ENCODE results near the gene AFAP1L2.
A peak's percentile ranks its signal among the peaks of the same experiment; 100 is the strongest.

The AFAP1L2 gene

DNA sequence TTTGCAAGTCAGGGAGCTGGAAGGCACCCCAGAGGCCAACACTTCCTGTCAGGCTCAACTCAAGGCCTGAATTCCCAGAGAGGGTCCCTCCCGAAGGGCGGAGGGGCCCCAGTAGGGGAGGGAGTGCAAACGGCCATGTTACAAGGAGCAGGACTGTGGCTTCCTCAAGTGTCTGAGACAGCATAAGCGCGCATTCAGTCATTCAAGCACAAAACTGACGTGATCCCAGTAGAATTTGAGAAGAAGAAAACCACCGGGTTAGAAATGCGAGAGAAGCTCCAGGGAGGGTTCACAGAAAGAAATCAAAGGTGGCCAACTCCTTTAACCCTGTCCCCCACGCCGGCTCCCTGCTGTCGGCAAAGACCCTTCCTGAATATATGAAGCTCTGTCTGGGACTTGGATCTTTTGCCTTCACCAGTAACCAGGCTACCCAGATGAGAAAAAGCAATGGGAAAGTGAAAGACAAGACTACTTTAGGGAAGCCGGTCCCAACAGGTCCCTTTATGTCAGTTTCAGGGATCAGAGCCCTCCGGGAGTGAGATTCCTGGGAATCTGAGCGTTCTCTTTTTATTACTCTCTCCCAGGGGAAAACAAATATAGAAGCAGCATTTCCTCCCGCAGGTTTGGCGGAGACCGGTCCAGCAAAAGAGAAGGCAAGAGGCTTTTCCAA, 1.3 kb downstream of the AFAP1L2 start:
- Histone ChIP-seq H3K4me1 (peaks cover 23 to 35% (median 32%) of the 10 kb centered on the region in 10 experiments), H3K36me3 (no peaks in the 10 kb centered on the region), H3K4me2 (peak overlapping the region; percentile 81 to 98 (median 92)), H3K9me3 (replicated peaks in 1 of 11) (peaks cover 0 to 9% (median 0%) of the 10 kb centered on the region in 11 experiments; a peak in 1 of 22 replicates), H3K9ac (peak overlapping the region in 3 of 11 experiments; percentile 6 to 35 (median 14); a peak in 5 of 22 replicates), H4K20me1 (peaks cover 0 to 29% (median 10%) of the 10 kb centered on the region in 11 experiments; a peak in 11 of 22 replicates), H3K27ac (no peak overlapping the region), H3K27me3 (peaks cover 59 to 79% (median 68%) of the 10 kb centered on the region in 11 experiments), H3K4me3 (peak overlapping the region; percentile 46 to 67 (median 54))
- TF ChIP-seq Cebpa-rat (IDR thresholded peaks at IDR 0.05): no peak

DNA sequence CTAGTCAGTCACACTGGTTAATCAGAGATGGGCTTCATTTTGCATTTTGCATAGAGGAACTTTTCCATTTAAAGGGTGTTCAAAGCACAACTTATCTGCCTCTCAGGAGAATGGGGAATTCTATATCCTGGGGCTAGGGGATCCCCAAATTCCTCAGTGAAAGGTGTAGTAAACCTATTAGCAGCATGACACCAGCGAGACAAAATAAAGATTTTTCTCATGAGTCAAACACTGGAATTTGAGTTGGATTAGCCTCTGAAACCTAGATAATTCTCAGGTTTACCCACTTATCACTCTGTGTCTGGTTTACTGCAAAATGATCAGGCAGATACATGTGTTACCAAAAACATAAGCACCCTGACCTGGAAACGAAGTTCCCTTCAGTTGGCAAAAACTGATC, 2.1 kb downstream of the AFAP1L2 start:
- Histone ChIP-seq H3K4me2 (no peak overlapping the region), H3K27me3 (peaks cover 59 to 79% (median 68%) of the 10 kb centered on the region in 11 experiments)
- no peak for TF ChIP-seq Cebpa-rat (IDR thresholded peaks at IDR 0.05)

DNA sequence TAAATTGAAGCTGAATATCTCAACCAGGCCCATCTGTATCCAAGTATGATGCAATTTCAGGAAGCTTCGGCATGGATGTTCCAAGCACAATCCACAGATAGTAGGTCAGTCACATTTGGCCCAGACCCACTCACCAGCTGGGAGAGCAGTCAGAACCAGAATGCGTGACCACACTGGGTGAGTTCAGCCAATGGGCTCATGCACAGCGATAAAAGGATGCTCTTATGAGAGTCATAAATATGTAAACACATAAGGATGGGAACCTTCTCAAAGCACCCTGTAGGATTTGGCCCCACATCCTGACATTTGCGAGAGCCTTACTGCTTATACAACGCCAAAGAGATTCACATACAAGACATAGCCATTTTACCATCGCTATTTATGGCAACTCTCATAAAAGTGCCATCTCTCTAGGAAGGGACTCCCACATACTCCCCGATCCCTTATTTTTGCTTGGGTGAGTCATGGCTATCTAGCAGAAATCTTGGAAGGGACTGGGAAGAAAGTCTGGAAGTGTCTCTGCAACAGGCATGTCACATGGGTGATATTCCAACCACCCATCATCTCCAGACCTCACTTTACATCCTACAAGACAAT, 3.0 kb downstream of the AFAP1L2 start:
- H3K9me3 ChIP-seq (replicated peaks in 1 of 11): peaks cover 0 to 5% (median 0%) of the 10 kb centered on the region in 11 experiments; a peak in 1 of 22 replicates
- peaks cover 55 to 73% (median 65%) of the 10 kb centered on the region in 11 experiments for H3K27me3 ChIP-seq
- H4K20me1 ChIP-seq: peaks cover 0 to 29% (median 10%) of the 10 kb centered on the region in 11 experiments; a peak in 11 of 22 replicates
- H3K9ac ChIP-seq: no peak overlapping the region
- H3K4me1 ChIP-seq: peaks cover 29 to 47% (median 39%) of the 10 kb centered on the region in 10 experiments
- no peak for TF ChIP-seq Cebpa-rat (IDR thresholded peaks at IDR 0.05)
- no peaks in the 10 kb centered on the region for H3K36me3 ChIP-seq
- no peak overlapping the region for H3K27ac ChIP-seq
- H3K4me3 ChIP-seq: no peak overlapping the region
- no peak overlapping the region for H3K4me2 ChIP-seq

More for the DNA sequence above, 2.1 kb downstream of the AFAP1L2 start:
- Histone ChIP-seq H3K4me1 (peaks cover 29 to 38% (median 35%) of the 10 kb centered on the region in 10 experiments), H3K36me3 (no peaks in the 10 kb centered on the region), H3K9me3 (replicated peaks in 1 of 11) (peaks cover 0 to 9% (median 0%) of the 10 kb centered on the region in 11 experiments; a peak in 1 of 22 replicates), H3K27ac (no peak overlapping the region), H3K4me3 (no peak overlapping the region), H3K9ac (no peak overlapping the region), H4K20me1 (peaks cover 0 to 29% (median 10%) of the 10 kb centered on the region in 11 experiments; a peak in 11 of 22 replicates)

- peaks cover 0 to 25% (median 10%) of the 10 kb centered on the region in 11 experiments; a peak in 11 of 22 replicates for H4K20me1 ChIP-seq
- no peaks in the 10 kb centered on the region for H3K9me3 ChIP-seq (replicated peaks in 1 of 11)
- no peaks in the 10 kb centered on the region for H3K36me3 ChIP-seq
- no peak overlapping the region for H3K27ac ChIP-seq
- H3K4me1 ChIP-seq: peaks cover 29 to 57% (median 43%) of the 10 kb centered on the region in 10 experiments
- H3K27me3 ChIP-seq: peaks cover 43 to 60% (median 53%) of the 10 kb centered on the region in 11 experiments
- no peak overlapping the region for H3K4me3 ChIP-seq
- H3K4me2 ChIP-seq: no peak overlapping the region
- no peak overlapping the region for H3K9ac ChIP-seq
- no peak for TF ChIP-seq Cebpa-rat (IDR thresholded peaks at IDR 0.05)
Measured at GRCh38 chr10:114400091-114400490, 4.2 kb downstream of the AFAP1L2 start.

GRCh38 chr10:114399576-114399975, 4.7 kb downstream of the AFAP1L2 start:
- Histone ChIP-seq H3K27me3 (peaks cover 38 to 55% (median 48%) of the 10 kb centered on the region in 11 experiments), H3K4me3 (no peak overlapping the region), H3K4me1 (peaks cover 28 to 60% (median 46%) of the 10 kb centered on the region in 10 experiments), H3K9ac (no peak overlapping the region), H3K27ac (no peak overlapping the region), H3K4me2 (no peak overlapping the region), H3K36me3 (no peaks in the 10 kb centered on the region), H4K20me1 (peaks cover 0 to 19% (median 9%) of the 10 kb centered on the region in 11 experiments; a peak in 10 of 22 replicates), H3K9me3 (replicated peaks in 1 of 11) (no peaks in the 10 kb centered on the region)
- TF ChIP-seq Cebpa-rat (IDR thresholded peaks at IDR 0.05): no peak

GRCh38 chr10:114398587-114399331, 5.5 kb downstream of the AFAP1L2 start:
- H3K27me3 ChIP-seq: peaks cover 30 to 47% (median 40%) of the 10 kb centered on the region in 11 experiments
- H3K4me3 ChIP-seq: no peak overlapping the region
- TF ChIP-seq Cebpa-rat (IDR thresholded peaks at IDR 0.05): no peak

DNA sequence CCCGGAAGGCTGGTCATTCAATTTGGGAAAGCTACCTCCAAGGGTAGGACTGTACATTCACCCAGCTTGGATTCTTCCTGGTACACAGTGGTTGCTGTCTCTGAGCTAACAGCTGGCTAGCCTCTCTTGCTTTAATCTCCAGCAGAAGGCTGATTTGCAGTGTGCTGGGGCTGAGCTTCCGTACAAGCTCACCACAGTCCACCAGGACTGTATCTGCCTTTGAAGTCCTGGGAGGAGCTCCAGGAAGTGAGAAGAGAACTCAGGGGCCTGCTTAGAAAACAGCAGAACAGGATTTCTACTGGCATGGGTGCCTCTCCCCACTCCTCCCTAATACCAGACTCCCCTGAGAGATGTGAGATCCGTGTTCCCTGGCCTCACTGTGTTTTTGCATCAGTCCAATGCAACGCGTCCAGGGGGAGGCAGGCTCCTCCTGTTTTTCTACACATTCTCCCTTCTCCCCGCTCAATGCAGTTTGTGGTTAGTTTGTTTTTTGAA, 6.6 kb downstream of the AFAP1L2 start:
- peaks cover 9 to 52% (median 33%) of the 10 kb centered on the region in 10 experiments; a peak in 19 of 20 replicates for H3K4me1 ChIP-seq
- no peak for TF ChIP-seq Cebpa-rat (IDR thresholded peaks at IDR 0.05)
- H3K27me3 ChIP-seq: peaks cover 19 to 37% (median 29%) of the 10 kb centered on the region in 11 experiments

More at GRCh38 chr10:114398587-114399331, 5.5 kb downstream of the AFAP1L2 start:
- H3K4me1 ChIP-seq: peaks cover 19 to 58% (median 43%) of the 10 kb centered on the region in 10 experiments
- H4K20me1 ChIP-seq: peaks cover 0 to 11% (median 1%) of the 10 kb centered on the region in 11 experiments; a peak in 9 of 22 replicates
- no peaks in the 10 kb centered on the region for H3K36me3 ChIP-seq
- H3K4me2 ChIP-seq: peak overlapping the region in 8 of 11 experiments; percentile 30 to 64 (median 53); a peak in 14 of 22 replicates
- no peak overlapping the region for H3K27ac ChIP-seq
- H3K9ac ChIP-seq: no peak overlapping the region
- no peaks in the 10 kb centered on the region for H3K9me3 ChIP-seq (replicated peaks in 1 of 11)

GRCh38 chr10:114396464-114396863, 7.8 kb downstream of the AFAP1L2 start:
- TF ChIP-seq Cebpa-rat (IDR thresholded peaks at IDR 0.05): no peak
- Histone ChIP-seq H3K4me3 (no peak overlapping the region), H3K36me3 (no peaks in the 10 kb centered on the region), H3K4me1 (peaks cover 7 to 56% (median 34%) of the 10 kb centered on the region in 10 experiments; a peak in 18 of 20 replicates), H3K9ac (no peak overlapping the region), H3K9me3 (replicated peaks in 1 of 11) (no peaks in the 10 kb centered on the region), H3K27ac (no peak overlapping the region), H3K4me2 (peak overlapping the region in 2 of 11 experiments; percentile 54 to 55; a peak in 1 of 22 replicates), H4K20me1 (no peaks in the 10 kb centered on the region), H3K27me3 (peaks cover 7 to 24% (median 17%) of the 10 kb centered on the region in 11 experiments)

More for the DNA sequence above, 6.6 kb downstream of the AFAP1L2 start:
- H3K9ac ChIP-seq: no peak overlapping the region
- no peak overlapping the region for H3K27ac ChIP-seq
- H3K4me3 ChIP-seq: no peak overlapping the region
- H4K20me1 ChIP-seq: peaks cover 0 to under 1% (median 0%) of the 10 kb centered on the region in 11 experiments; a peak in 1 of 22 replicates
- no peaks in the 10 kb centered on the region for H3K36me3 ChIP-seq
- peak overlapping the region in 10 of 11 experiments; percentile 10 to 65 (median 53); a peak in 19 of 22 replicates for H3K4me2 ChIP-seq
- no peaks in the 10 kb centered on the region for H3K9me3 ChIP-seq (replicated peaks in 1 of 11)
